Gastroesophageal sphincter (tissue), 3 donors: ENCODE data around the gene ZNF483.

ENCODE experiments used
- CTCF ChIP-seq, 4 experiments: fragments of 200-600 bp in 2 of 4; fragments of 450-650 bp in 2 of 4; sonication (generic) in 1 of 4; IDR thresholded peaks; one replicate each; pipeline ENCODE4 v1.5.1; 2017 to 2019; ENCODE audit warnings: antibody characterized with exemption in 4 of 4, mild to moderate bottlenecking in 2 of 4, moderate library complexity in 2 of 4
- EP300 ChIP-seq: sonication (generic); formaldehyde crosslinking; IDR thresholded peaks from one replicate; pipeline ENCODE4 v1.6.1; 2017; ENCODE audit warnings: antibody characterized with exemption, mild to moderate bottlenecking
- POLR2A ChIP-seq, 2 donors: fragments of 450-650 bp; IDR thresholded peaks; one replicate each; pipeline ENCODE4 v1.6.1; 2017; ENCODE audit warnings: antibody characterized with exemption in 2 of 2, mild to moderate bottlenecking in 2 of 2, moderate library complexity in 1 of 2
- POLR2AphosphoS5 ChIP-seq: sonication (generic); formaldehyde crosslinking; IDR thresholded peaks from one replicate; pipeline ENCODE4 v1.6.1; 2017; ENCODE audit warnings: antibody characterized with exemption

- TF ChIP-seq CTCF (IDR thresholded peaks at IDR 0.05) (no peak), POLR2A (IDR thresholded peaks at IDR 0.05) (no peak), EP300 (no peak), POLR2AphosphoS5 (no peak)
Measured at GRCh38 chr9:111566234-111566633, 41.3 kb downstream of the ZNF483 start.
